ENCODE data around the gene KIF5B.

GRCh38 chr10:32060347-32060746, 4.1 kb upstream of the KIF5B start:
- TF ChIP-seq, protein P1, sequence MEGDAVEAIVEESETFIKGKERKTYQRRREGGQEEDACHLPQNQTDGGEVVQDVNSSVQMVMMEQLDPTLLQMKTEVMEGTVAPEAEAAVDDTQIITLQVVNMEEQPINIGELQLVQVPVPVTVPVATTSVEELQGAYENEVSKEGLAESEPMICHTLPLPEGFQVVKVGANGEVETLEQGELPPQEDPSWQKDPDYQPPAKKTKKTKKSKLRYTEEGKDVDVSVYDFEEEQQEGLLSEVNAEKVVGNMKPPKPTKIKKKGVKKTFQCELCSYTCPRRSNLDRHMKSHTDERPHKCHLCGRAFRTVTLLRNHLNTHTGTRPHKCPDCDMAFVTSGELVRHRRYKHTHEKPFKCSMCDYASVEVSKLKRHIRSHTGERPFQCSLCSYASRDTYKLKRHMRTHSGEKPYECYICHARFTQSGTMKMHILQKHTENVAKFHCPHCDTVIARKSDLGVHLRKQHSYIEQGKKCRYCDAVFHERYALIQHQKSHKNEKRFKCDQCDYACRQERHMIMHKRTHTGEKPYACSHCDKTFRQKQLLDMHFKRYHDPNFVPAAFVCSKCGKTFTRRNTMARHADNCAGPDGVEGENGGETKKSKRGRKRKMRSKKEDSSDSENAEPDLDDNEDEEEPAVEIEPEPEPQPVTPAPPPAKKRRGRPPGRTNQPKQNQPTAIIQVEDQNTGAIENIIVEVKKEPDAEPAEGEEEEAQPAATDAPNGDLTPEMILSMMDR (IDR thresholded peaks at IDR 0.05), result no peak
- no peak for TF ChIP-seq POLR2A (IDR thresholded peaks at IDR 0.05)

Data from thyroid gland (tissue), 4 donors.